Endothelial cell of umbilical vein (primary cell): ENCODE data around the gene PLB1. TPM values are rescaled to one million over a fixed set of nuclear protein-coding genes. Genes with fewer than 3 reads are reported as not detected.

Experiments used
- BruUV-seq: library from RNA; stranded (reverse); fragments of 400-500 nt; replicated peaks from 2 replicates; lab custom pipeline; 2021; lab: Mats Ljungman, UMichigan
- CTCF ChIA-PET: fragments of 300-600, 350-600 bp; sonication (Branson Sonifier 250); formaldehyde crosslinking; loops from one replicate; lab custom pipeline; 2021; ENCODE audit warnings: antibody characterized with exemption, inconsistent platforms; lab: Charles Lee
- POLR2A ChIA-PET: fragments of 300-600, 350-600 bp; sonication (Branson Sonifier 250); formaldehyde crosslinking; loops from one replicate; lab custom pipeline; 2021; ENCODE audit warnings: antibody characterized with exemption, inconsistent platforms; lab: Charles Lee
- DNase-seq: peaks from one replicate; pipeline ENCODE4 v3.0.0-alpha.2; 2011; ENCODE audit warnings: low read depth, low spot score
- FAIRE-seq: peaks from 2 replicates; lab custom pipeline; 2011; peaks lifted over from hg19 to GRCh38; lab: Jason Lieb, UNC
- H2AFZ ChIP-seq: 2 replicates; pipeline ENCODE4 v1.6.0; 2012; ENCODE audit warnings: low read depth, low read length, control low read depth, inconsistent platforms
- H3K27ac ChIP-seq: 2 replicates; pipeline ENCODE4 v1.5.1; 2011; ENCODE audit warnings: low read depth, mild to moderate bottlenecking, control low read depth, low read length, moderate library complexity; ENCODE audit not compliant: insufficient read depth
- H3K27me3 ChIP-seq, 2 experiments: 2 replicates each; pipeline versions ENCODE4 v1.6.0 to v1.6.1; 2011; ENCODE audit warnings: low read length in 2 of 2, mixed read lengths in 1 of 2; ENCODE audit not compliant: control insufficient read depth in 2 of 2, insufficient read depth in 2 of 2
- H3K36me3 ChIP-seq, 2 experiments: 2 replicates in 1 of 2; 3 replicates in 1 of 2; pipeline ENCODE4 v1.5.1; 2011; ENCODE audit warnings: low read length in 2 of 2, mild to moderate bottlenecking in 1 of 2, moderate library complexity in 1 of 2; ENCODE audit not compliant: control insufficient read depth in 2 of 2, insufficient read depth in 2 of 2; ENCODE audit errors: extremely low read depth in 1 of 2
- H3K4me1 ChIP-seq: 3 replicates; pipeline ENCODE4 v1.5.1; 2011; ENCODE audit warnings: mild to moderate bottlenecking, low read length; ENCODE audit not compliant: control insufficient read depth, insufficient read depth; ENCODE audit errors: extremely low read depth
- H3K4me2 ChIP-seq: 2 replicates; pipeline ENCODE4 v1.6.1; 2011; ENCODE audit warnings: low read length, control low read depth, mixed read lengths; ENCODE audit not compliant: insufficient read depth
- H3K4me3 ChIP-seq, 3 experiments: fragments of 200-600 bp in 1 of 3; sonication (generic), shearing (Covaris generic) in 1 of 3; replicated peaks in 1 of 3; 2 replicates each; pipeline ENCODE4 v1.5.1; 2011 to 2016; ENCODE audit warnings: control low read depth in 3 of 3, low read length in 3 of 3, mild to moderate bottlenecking in 2 of 3, inconsistent platforms in 1 of 3, low read depth in 1 of 3, moderate library complexity in 1 of 3; ENCODE audit not compliant: insufficient read depth in 1 of 3
- H3K79me2 ChIP-seq: 2 replicates; pipeline ENCODE4 v1.6.0; 2012; ENCODE audit warnings: low read length, inconsistent platforms; ENCODE audit not compliant: control insufficient read depth, insufficient read depth
- H3K9ac ChIP-seq: replicated peaks from 2 replicates; pipeline ENCODE3; 2011; ENCODE audit warnings: low read length, control low read depth; ENCODE audit not compliant: insufficient read depth; ENCODE audit errors: extremely low read depth
- H3K9me1 ChIP-seq: replicated peaks from 3 replicates; pipeline ENCODE4 v1.6.0; 2011; ENCODE audit warnings: mild to moderate bottlenecking, low read length; ENCODE audit not compliant: control insufficient read depth, insufficient read depth; ENCODE audit errors: extremely low read depth
- H3K9me3 ChIP-seq: replicated peaks from 2 replicates; pipeline ENCODE4 v1.5.1; 2012; ENCODE audit warnings: low read length, inconsistent platforms; ENCODE audit not compliant: control insufficient read depth, insufficient read depth
- H4K20me1 ChIP-seq: replicated peaks from 2 replicates; pipeline ENCODE3; 2011; ENCODE audit warnings: mild to moderate bottlenecking, low read length; ENCODE audit not compliant: control insufficient read depth, insufficient read depth; ENCODE audit errors: extremely low read depth
- FOS ChIP-seq: IDR thresholded peaks from 2 replicates; pipeline ENCODE4 v1.6.1; 2011; ENCODE audit warnings: mild to moderate bottlenecking, low read length, moderate library complexity, borderline replicate concordance; ENCODE audit not compliant: insufficient read depth
- GATA2 ChIP-seq: IDR thresholded peaks from 2 replicates; pipeline ENCODE4 v1.7.0; 2011; ENCODE audit warnings: low read depth, mild to moderate bottlenecking, moderate library complexity, mixed read lengths, low read length; ENCODE audit not compliant: insufficient read length, insufficient read depth
- JUN ChIP-seq: IDR thresholded peaks from 2 replicates; pipeline ENCODE4 v1.6.1; 2011; ENCODE audit warnings: borderline replicate concordance, low read depth; ENCODE audit not compliant: insufficient read length, insufficient read depth
- MYC ChIP-seq: IDR thresholded peaks from one replicate; pipeline ENCODE4 v1.6.1; 2011; ENCODE audit warnings: mild to moderate bottlenecking, low read depth, low read length
- POLR2AphosphoS5 ChIP-seq: IDR thresholded peaks from 2 replicates; pipeline ENCODE4 v1.6.1; 2012; ENCODE audit warnings: low read depth, mild to moderate bottlenecking, control low read depth, low read length, moderate library complexity; ENCODE audit not compliant: insufficient read depth
- dilution Hi-C: fragments of 300-500 bp; cut with MboI; formaldehyde crosslinking; loops from one replicate; pipeline ENCODE4 v1.15.0; 2019; ENCODE audit warnings: low sequenced_read_pairs; ENCODE audit not compliant: extremely low pct_ligation_motif_present
- intact Hi-C: fragments of 100-400 bp; cut with micrococcal nuclease; formaldehyde crosslinking; loops from one replicate; pipeline ENCODE4 v1.10.0; 2022
- polyA plus RNA-seq, 4 experiments: library from polyadenylated mRNA; depleted of rRNA in 3 of 4; stranded (reverse) in 3 of 4; unstranded in 1 of 4; fragments of >200 nt; gene quantifications; 2 replicates each; pipeline versions ENCODE4 v1.2.1 to v1.2.3, GENCODE V29; 2011 to 2012; ENCODE audit warnings: missing spikeins in 1 of 4
- total RNA-seq: library from RNA; stranded (reverse); gene quantifications from 2 replicates; pipeline ENCODE4 v1.2.3, GENCODE V29; 2021
- TF ChIP-seq, protein P1 (sequence below), 2 donors: IDR thresholded peaks; 1 replicate in 1 of 2; 2 replicates in 1 of 2; pipeline ENCODE4 v1.5.1; 2011; ENCODE audit warnings: low read length in 2 of 2, mild to moderate bottlenecking in 2 of 2, moderate library complexity in 2 of 2, control low read depth in 1 of 2, inconsistent platforms in 1 of 2, low read depth in 1 of 2; ENCODE audit not compliant: insufficient read depth in 1 of 2; ENCODE audit errors: extremely low read depth in 1 of 2

PLB1 gene
- total and polyA plus RNA-seq, 2 donors (not counting 3 experiments of a cell fraction or from before 2014, with no cell fraction given) = 0.75 to 0.80 TPM

- no TSS peak for BruUV-seq
- dilution Hi-C loops = no loop called here
- POLR2A ChIA-PET = no interaction called here
Observed at GRCh38 chr2:28488083-28488830, 7.6 kb upstream of the PLB1 start.

More at GRCh38 chr2:28488083-28488830, 7.6 kb upstream of the PLB1 start:
- Histone ChIP-seq H4K20me1 (no peaks in the 10 kb centered on the region), H3K4me3 (no peak overlapping the region), H3K27me3 (peaks cover 0 to 3% of the 10 kb centered on the region in 2 experiments), H3K36me3 (no peaks in the 10 kb centered on the region), H3K79me2 (no peaks in the 10 kb centered on the region), H3K9me1 (no peaks in the 10 kb centered on the region), H3K4me1 (no peaks in the 10 kb centered on the region), H3K9ac (no peak overlapping the region), H2AFZ (no peak overlapping the region), H3K4me2 (no peak overlapping the region), H3K27ac (no peak overlapping the region), H3K9me3 (no peaks in the 10 kb centered on the region)
- no peak for TF ChIP-seq JUN
- TF ChIP-seq MYC = no peak
- TF ChIP-seq, protein P1, sequence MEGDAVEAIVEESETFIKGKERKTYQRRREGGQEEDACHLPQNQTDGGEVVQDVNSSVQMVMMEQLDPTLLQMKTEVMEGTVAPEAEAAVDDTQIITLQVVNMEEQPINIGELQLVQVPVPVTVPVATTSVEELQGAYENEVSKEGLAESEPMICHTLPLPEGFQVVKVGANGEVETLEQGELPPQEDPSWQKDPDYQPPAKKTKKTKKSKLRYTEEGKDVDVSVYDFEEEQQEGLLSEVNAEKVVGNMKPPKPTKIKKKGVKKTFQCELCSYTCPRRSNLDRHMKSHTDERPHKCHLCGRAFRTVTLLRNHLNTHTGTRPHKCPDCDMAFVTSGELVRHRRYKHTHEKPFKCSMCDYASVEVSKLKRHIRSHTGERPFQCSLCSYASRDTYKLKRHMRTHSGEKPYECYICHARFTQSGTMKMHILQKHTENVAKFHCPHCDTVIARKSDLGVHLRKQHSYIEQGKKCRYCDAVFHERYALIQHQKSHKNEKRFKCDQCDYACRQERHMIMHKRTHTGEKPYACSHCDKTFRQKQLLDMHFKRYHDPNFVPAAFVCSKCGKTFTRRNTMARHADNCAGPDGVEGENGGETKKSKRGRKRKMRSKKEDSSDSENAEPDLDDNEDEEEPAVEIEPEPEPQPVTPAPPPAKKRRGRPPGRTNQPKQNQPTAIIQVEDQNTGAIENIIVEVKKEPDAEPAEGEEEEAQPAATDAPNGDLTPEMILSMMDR (IDR thresholded peaks at IDR 0.05; ENCODE audit: extremely low read depth in 1 of 2, insufficient read depth in 1 of 2, low read depth in 1 of 2, low read length in 2 of 2) = no peak
- no peak for TF ChIP-seq GATA2
- TF ChIP-seq FOS = no peak
- TF ChIP-seq POLR2AphosphoS5 = no peak
- DNase-seq (no peak), FAIRE-seq (no peak)
- CTCF ChIA-PET = interaction anchor here (0.5 to 1.1 kb wide), 4 partner anchors 9 to 863 kb away, joined by 3 read pairs; no protein-coding TSS in a partner anchor
- intact Hi-C loops = no loop called here
